Keratinocyte (primary cell): ENCODE results near the gene EMP2.

ENCODE experiments used
- CTCF ChIP-seq, 3 experiments: IDR thresholded peaks in 1 of 3; conservative IDR thresholded peaks in 1 of 3; optimal IDR thresholded peaks in 1 of 3; 2 replicates in 2 of 3; 3 replicates in 1 of 3; pipeline versions ENCODE3 to v1.5.1; 2011; ENCODE audit warnings: low read length in 3 of 3, mild to moderate bottlenecking in 3 of 3, moderate library complexity in 2 of 3, control low read depth in 1 of 3, inconsistent platforms in 1 of 3; ENCODE audit not compliant: insufficient read depth in 2 of 3; ENCODE audit errors: extremely low read depth in 1 of 3
- EZH2 ChIP-seq: IDR thresholded peaks from one replicate; pipeline ENCODE4 v1.6.1; 2012; ENCODE audit warnings: inconsistent platforms, mild to moderate bottlenecking, low read length, moderate library complexity

DNA sequence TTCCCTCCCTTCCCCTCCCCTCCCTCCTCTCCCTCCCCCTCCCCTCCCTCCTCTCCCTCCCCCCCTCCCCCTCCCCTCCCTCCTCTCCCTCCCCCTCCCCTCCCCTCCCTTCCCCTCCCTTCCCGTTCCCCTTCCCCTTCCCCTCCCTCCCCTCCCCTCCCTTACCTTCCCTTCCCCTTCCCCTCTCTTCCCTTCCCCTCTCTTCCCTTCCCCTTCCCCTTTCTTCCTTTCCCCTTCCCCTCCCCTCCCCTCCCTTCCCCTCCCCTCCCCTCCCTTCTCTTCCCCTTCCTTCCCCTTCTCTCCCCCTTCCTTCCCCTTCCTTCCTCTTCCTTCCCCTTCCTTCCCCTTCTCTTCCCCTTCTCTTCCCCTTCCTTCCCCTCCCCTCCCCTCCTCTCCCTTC is 61.1 kb downstream of the EMP2 start:
- TF ChIP-seq EZH2 (no peak), CTCF (optimal IDR thresholded peaks at IDR 0.05 in 1 of 3, IDR thresholded peaks at IDR 0.05 in 1 of 3, conservative IDR thresholded peaks at IDR 0.05 in 1 of 3; ENCODE audit: extremely low read depth in 1 of 3, insufficient read depth in 2 of 3, low read length in 3 of 3) (no peak)
